GM12878 (cell line): ENCODE measurements around the gene PRM2. TPM values are rescaled to one million over a fixed set of nuclear protein-coding genes. Genes with fewer than 3 reads are reported as not detected.
A peak's percentile ranks its signal among the peaks of the same experiment; 100 is the strongest.

Experiments
- BACH1 ChIP-seq: fragments of 450-650 bp; IDR thresholded peaks from 2 replicates; pipeline ENCODE4 v1.6.1; 2017; ENCODE audit warnings: mild to moderate bottlenecking, borderline replicate concordance
- HCFC1 ChIP-seq: fragments of 150-350 bp; IDR thresholded peaks from 2 replicates; pipeline ENCODE4 v1.6.1; 2014; ENCODE audit warnings: low read length
- IKZF1 ChIP-seq: fragments of 450-650 bp; conservative IDR thresholded peaks from 2 replicates; pipeline ENCODE4 v1.6.1; 2017; ENCODE audit warnings: antibody characterized with exemption, mild to moderate bottlenecking
- LARP7 ChIP-seq: fragments of 450-650 bp; IDR thresholded peaks from 2 replicates; pipeline ENCODE4 v1.6.1; 2017; ENCODE audit warnings: mild to moderate bottlenecking
- MEF2B ChIP-seq: fragments of 450-650 bp; IDR thresholded peaks from 2 replicates; pipeline ENCODE4 v1.6.1; 2018; ENCODE audit warnings: mild to moderate bottlenecking, moderate library complexity; ENCODE audit not compliant: partially characterized antibody, poor library complexity, severe bottlenecking
- MTA2 ChIP-seq: fragments of 450-650 bp; IDR thresholded peaks from 2 replicates; pipeline ENCODE4 v1.6.1; 2016; ENCODE audit warnings: low read depth, mild to moderate bottlenecking, moderate library complexity
- NR2C1 ChIP-seq: fragments of 450-650 bp; IDR thresholded peaks from 2 replicates; pipeline ENCODE4 v1.6.1; 2017; ENCODE audit warnings: antibody characterized with exemption, mild to moderate bottlenecking, moderate library complexity
- POLR2AphosphoS2 ChIP-seq: IDR thresholded peaks from 2 replicates; pipeline ENCODE4 v1.6.1; 2011; ENCODE audit warnings: low read depth, mild to moderate bottlenecking, low read length, improper control_type of control experiment, moderate library complexity
- RUNX3 ChIP-seq: IDR thresholded peaks from 2 replicates; pipeline ENCODE4 v1.6.1; 2012; ENCODE audit warnings: low read length, inconsistent platforms
- SIN3A ChIP-seq: IDR thresholded peaks from 2 replicates; pipeline ENCODE4 v1.6.1; 2012; ENCODE audit warnings: low read depth, low read length, improper control_type of control experiment
- SMAD1 ChIP-seq: fragments of 450-650 bp; IDR thresholded peaks from 2 replicates; pipeline ENCODE4 v1.6.1; 2018; ENCODE audit warnings: mild to moderate bottlenecking, low read depth; ENCODE audit not compliant: partially characterized antibody
- SP1 ChIP-seq: IDR thresholded peaks from one replicate; pipeline ENCODE4 v1.6.1; 2011; ENCODE audit warnings: low read depth, low read length
- TAF1 ChIP-seq: IDR thresholded peaks from 2 replicates; pipeline ENCODE4 v1.6.1; 2011; ENCODE audit warnings: mild to moderate bottlenecking, low read depth, low read length, borderline replicate concordance
- ZZZ3 ChIP-seq: IDR thresholded peaks from 2 replicates; pipeline ENCODE4 v1.6.1; 2011; ENCODE audit warnings: low read depth; ENCODE audit not compliant: control insufficient read depth, insufficient read length
- polyA plus RNA-seq, 11 experiments: library from polyadenylated mRNA; depleted of rRNA in 4 of 11; unstranded in 6 of 11; stranded (reverse) in 5 of 11; fragments of >200 nt; fragmentation: Nextera tagmentation in 4 of 11; fragmentation: Illumina TruSeq in 1 of 11; extraction: Ambion mirVana in 4 of 11; extraction: Trizol in 1 of 11; gene quantifications; 1 replicate in 1 of 11; 2 replicates in 10 of 11; pipeline versions ENCODE4 v1.2.1 to v1.2.3, GENCODE V29; 2011 to 2016; ENCODE audit warnings: inconsistent platforms in 2 of 11, missing spikeins in 2 of 11, low read depth in 1 of 11
- total RNA-seq, 4 experiments: library from RNA; depleted of rRNA in 3 of 4; stranded (reverse); fragments of >200 nt in 3 of 4; fragmentation: Illumina TruSeq in 1 of 4; extraction: Trizol in 1 of 4; gene quantifications; 2 replicates each; pipeline versions ENCODE4 v1.2.1 to v1.2.3, GENCODE V29; 2013 to 2021
- TF ChIP-seq, protein P1 (sequence below): fragments of 150-350 bp; IDR thresholded peaks from 2 replicates; pipeline ENCODE4 v1.6.1; 2014; ENCODE audit warnings: mild to moderate bottlenecking, low read depth, low read length
- TF ChIP-seq, protein P2 (sequence below): IDR thresholded peaks from 2 replicates; pipeline ENCODE4 v1.6.1; 2011; ENCODE audit warnings: mild to moderate bottlenecking, low read depth, low read length, moderate library complexity; ENCODE audit not compliant: insufficient replicate concordance
- TF ChIP-seq, protein P3 (sequence below): fragments of 450-650 bp; IDR thresholded peaks from 2 replicates; pipeline ENCODE4 v1.6.1; 2016; ENCODE audit warnings: mild to moderate bottlenecking
- TF ChIP-seq, protein P4 (sequence below): fragments of 450-650 bp; IDR thresholded peaks from 2 replicates; pipeline ENCODE4 v1.6.1; 2017; ENCODE audit warnings: low read depth, mild to moderate bottlenecking, moderate library complexity
- TF ChIP-seq, protein P5 (sequence below): fragments of 450-650 bp; IDR thresholded peaks from 2 replicates; pipeline ENCODE4 v1.6.1; 2017; ENCODE audit warnings: mild to moderate bottlenecking, moderate library complexity

The PRM2 gene
- total and polyA plus RNA-seq, 10 of the 15 experiments (the other 5 are each of a cell fraction or from before 2014, with no cell fraction given), result not detected

DNA sequence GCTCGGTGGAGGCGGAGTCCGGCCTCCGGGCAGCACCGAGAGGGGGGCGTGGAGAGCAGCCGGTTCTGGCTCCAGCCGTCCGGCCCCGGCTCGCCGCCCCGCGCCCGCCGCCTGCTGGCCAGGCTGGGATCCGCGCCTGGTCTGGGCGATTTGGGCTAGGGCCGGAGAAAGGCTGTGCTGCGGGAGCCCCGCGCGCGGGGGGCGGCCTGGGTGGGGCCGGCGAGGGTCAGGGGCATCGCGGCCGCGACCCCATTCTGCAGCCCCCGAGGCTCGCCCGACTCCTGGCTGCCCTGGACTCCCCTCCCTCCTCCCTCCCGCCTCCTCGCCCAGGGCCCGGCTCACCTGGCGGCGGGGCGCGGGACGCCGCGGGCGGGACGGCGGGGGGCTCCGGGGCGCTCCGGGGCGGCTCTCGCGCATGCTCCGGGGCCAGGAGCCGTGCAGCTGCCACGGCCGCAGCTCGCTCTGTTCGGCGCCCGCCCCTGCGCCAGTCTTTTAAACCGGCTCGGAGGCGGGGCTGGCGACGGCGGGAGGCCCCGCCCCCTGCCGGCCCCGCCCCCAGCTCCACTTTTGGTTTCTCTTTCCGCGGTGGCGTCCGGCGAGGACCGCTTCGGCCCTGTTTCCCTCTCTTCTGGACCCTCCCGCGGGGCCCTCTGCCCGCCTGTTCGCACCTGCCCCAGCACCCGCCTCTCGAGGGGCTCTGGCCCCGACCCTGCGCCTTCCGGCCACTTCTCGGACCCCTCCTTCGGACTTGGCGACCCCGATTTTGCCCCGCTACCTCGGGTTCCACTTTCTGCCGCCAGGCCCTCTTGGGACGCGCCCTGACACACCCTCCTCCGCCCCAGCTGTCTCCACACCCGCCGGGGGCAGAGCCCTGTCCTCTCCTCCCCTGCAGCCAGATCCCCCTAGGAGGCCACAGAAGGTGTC is 20.3 kb downstream of the PRM2 start, which contains the start of gene SOCS1 (continued):
- TF ChIP-seq, protein P1, sequence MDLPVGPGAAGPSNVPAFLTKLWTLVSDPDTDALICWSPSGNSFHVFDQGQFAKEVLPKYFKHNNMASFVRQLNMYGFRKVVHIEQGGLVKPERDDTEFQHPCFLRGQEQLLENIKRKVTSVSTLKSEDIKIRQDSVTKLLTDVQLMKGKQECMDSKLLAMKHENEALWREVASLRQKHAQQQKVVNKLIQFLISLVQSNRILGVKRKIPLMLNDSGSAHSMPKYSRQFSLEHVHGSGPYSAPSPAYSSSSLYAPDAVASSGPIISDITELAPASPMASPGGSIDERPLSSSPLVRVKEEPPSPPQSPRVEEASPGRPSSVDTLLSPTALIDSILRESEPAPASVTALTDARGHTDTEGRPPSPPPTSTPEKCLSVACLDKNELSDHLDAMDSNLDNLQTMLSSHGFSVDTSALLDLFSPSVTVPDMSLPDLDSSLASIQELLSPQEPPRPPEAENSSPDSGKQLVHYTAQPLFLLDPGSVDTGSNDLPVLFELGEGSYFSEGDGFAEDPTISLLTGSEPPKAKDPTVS, result 0 out of 2 replicates have a peak, but pooled peaks have one; percentile 41
- TF ChIP-seq MEF2B, result peak; percentile 83
- TF ChIP-seq, protein P2, sequence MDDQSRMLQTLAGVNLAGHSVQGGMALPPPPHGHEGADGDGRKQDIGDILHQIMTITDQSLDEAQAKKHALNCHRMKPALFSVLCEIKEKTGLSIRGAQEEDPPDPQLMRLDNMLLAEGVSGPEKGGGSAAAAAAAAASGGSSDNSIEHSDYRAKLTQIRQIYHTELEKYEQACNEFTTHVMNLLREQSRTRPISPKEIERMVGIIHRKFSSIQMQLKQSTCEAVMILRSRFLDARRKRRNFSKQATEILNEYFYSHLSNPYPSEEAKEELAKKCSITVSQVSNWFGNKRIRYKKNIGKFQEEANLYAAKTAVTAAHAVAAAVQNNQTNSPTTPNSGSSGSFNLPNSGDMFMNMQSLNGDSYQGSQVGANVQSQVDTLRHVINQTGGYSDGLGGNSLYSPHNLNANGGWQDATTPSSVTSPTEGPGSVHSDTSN, result peak; percentile 4
- TF ChIP-seq SP1, result peak; percentile 32
- TF ChIP-seq, protein P3, sequence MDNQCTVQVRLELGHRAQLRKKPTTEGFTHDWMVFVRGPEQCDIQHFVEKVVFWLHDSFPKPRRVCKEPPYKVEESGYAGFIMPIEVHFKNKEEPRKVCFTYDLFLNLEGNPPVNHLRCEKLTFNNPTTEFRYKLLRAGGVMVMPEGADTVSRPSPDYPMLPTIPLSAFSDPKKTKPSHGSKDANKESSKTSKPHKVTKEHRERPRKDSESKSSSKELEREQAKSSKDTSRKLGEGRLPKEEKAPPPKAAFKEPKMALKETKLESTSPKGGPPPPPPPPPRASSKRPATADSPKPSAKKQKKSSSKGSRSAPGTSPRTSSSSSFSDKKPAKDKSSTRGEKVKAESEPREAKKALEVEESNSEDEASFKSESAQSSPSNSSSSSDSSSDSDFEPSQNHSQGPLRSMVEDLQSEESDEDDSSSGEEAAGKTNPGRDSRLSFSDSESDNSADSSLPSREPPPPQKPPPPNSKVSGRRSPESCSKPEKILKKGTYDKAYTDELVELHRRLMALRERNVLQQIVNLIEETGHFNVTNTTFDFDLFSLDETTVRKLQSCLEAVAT, result peak; percentile 71
- no peak for TF ChIP-seq RUNX3
- peak; percentile 97 for TF ChIP-seq BACH1
- TF ChIP-seq, protein P4, sequence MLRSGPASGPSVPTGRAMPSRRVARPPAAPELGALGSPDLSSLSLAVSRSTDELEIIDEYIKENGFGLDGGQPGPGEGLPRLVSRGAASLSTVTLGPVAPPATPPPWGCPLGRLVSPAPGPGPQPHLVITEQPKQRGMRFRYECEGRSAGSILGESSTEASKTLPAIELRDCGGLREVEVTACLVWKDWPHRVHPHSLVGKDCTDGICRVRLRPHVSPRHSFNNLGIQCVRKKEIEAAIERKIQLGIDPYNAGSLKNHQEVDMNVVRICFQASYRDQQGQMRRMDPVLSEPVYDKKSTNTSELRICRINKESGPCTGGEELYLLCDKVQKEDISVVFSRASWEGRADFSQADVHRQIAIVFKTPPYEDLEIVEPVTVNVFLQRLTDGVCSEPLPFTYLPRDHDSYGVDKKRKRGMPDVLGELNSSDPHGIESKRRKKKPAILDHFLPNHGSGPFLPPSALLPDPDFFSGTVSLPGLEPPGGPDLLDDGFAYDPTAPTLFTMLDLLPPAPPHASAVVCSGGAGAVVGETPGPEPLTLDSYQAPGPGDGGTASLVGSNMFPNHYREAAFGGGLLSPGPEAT, result peak; percentile 15; the same call in 1 of the 2 replicates
- TF ChIP-seq, protein P5, sequence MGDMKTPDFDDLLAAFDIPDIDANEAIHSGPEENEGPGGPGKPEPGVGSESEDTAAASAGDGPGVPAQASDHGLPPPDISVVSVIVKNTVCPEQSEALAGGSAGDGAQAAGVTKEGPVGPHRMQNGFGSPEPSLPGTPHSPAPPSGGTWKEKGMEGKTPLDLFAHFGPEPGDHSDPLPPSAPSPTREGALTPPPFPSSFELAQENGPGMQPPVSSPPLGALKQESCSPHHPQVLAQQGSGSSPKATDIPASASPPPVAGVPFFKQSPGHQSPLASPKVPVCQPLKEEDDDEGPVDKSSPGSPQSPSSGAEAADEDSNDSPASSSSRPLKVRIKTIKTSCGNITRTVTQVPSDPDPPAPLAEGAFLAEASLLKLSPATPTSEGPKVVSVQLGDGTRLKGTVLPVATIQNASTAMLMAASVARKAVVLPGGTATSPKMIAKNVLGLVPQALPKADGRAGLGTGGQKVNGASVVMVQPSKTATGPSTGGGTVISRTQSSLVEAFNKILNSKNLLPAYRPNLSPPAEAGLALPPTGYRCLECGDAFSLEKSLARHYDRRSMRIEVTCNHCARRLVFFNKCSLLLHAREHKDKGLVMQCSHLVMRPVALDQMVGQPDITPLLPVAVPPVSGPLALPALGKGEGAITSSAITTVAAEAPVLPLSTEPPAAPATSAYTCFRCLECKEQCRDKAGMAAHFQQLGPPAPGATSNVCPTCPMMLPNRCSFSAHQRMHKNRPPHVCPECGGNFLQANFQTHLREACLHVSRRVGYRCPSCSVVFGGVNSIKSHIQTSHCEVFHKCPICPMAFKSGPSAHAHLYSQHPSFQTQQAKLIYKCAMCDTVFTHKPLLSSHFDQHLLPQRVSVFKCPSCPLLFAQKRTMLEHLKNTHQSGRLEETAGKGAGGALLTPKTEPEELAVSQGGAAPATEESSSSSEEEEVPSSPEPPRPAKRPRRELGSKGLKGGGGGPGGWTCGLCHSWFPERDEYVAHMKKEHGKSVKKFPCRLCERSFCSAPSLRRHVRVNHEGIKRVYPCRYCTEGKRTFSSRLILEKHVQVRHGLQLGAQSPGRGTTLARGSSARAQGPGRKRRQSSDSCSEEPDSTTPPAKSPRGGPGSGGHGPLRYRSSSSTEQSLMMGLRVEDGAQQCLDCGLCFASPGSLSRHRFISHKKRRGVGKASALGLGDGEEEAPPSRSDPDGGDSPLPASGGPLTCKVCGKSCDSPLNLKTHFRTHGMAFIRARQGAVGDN, result peak; percentile 96
- peak; percentile 41; the same call in 1 of the 2 replicates for TF ChIP-seq HCFC1
- TF ChIP-seq MTA2, result no peak
- peak; percentile 96 for TF ChIP-seq TAF1
- TF ChIP-seq LARP7, result peak; percentile 91
- TF ChIP-seq SMAD1, result no peak
- TF ChIP-seq ZZZ3, result no peak
- TF ChIP-seq SIN3A, result peak; percentile 81; the same call in 1 of the 2 replicates
- peak; percentile 84 for TF ChIP-seq IKZF1
- TF ChIP-seq POLR2AphosphoS2, result peak; percentile 96
- peak; percentile 56 for TF ChIP-seq NR2C1
